GM20431 (cell line): ENCODE data around the gene CDC42SE2.
"Not testable (repeated sequence)": the region's sequence is repeated elsewhere in the genome, so short reads cannot be mapped to it uniquely, and the experiment has no call there.

Experiments
- in situ Hi-C: fragments of 300-500 bp; cut with MseI, MboI; formaldehyde crosslinking; loops from one replicate; pipeline ENCODE4 v1.15.0; 2020; ENCODE audit warnings: low sequenced_read_pairs; ENCODE audit not compliant: unreplicated experiment

The CDC42SE2 gene

GRCh38 chr5:131382407-131383395 lies 118.8 kb downstream of the CDC42SE2 start:
- in situ Hi-C loops: no loop called here

GRCh38 chr5:131384173-131384572 lies 120.3 kb downstream of the CDC42SE2 start:
- in situ Hi-C loops: no loop called here

GRCh38 chr5:131384616-131385214 lies 120.9 kb downstream of the CDC42SE2 start:
- in situ Hi-C loops: no loop called here

GRCh38 chr5:131386124-131386523 lies 122.3 kb downstream of the CDC42SE2 start:
- in situ Hi-C loops: no loop called here

GRCh38 chr5:131386779-131387178 lies 122.9 kb downstream of the CDC42SE2 start:
- in situ Hi-C loops: no loop called here

GRCh38 chr5:131387255-131387654 lies 123.4 kb downstream of the CDC42SE2 start:
- in situ Hi-C loops: no loop called here

- in situ Hi-C loops: no loop called here
Observed at GRCh38 chr5:131389096-131389868, 125.4 kb downstream of the CDC42SE2 start.

- in situ Hi-C loops: no loop called here
Observed at GRCh38 chr5:131389869-131390265, 126.0 kb downstream of the CDC42SE2 start.

- in situ Hi-C loops: no loop called here
Observed at GRCh38 chr5:131392466-131393095, 128.7 kb downstream of the CDC42SE2 start.

- in situ Hi-C loops: no loop called here
Observed at GRCh38 chr5:131393498-131393968, 129.7 kb downstream of the CDC42SE2 start.

- in situ Hi-C loops: no loop called here
Observed at GRCh38 chr5:131394128-131394527, 130.3 kb downstream of the CDC42SE2 start.

GRCh38 chr5:131396015-131396414 lies 132.2 kb downstream of the CDC42SE2 start:
- in situ Hi-C loops: no loop called here

GRCh38 chr5:131396630-131397273 lies 132.9 kb downstream of the CDC42SE2 start:
- in situ Hi-C loops: no loop called here

- in situ Hi-C loops: not testable (repeated sequence)
Observed at GRCh38 chr5:131399007-131399406, 135.2 kb downstream of the CDC42SE2 start.

GRCh38 chr5:131400585-131400984 lies 136.7 kb downstream of the CDC42SE2 start:
- in situ Hi-C loops: loop anchor here (25.0 kb wide), 2 partner anchors 238 to 538 kb away; partner anchors contain the start of genes HINT1 and LYRM7

GRCh38 chr5:131405674-131406073 lies 141.8 kb downstream of the CDC42SE2 start:
- in situ Hi-C loops: loop anchor here (25.0 kb wide), 2 partner anchors 243 to 543 kb away; partner anchors contain the start of genes HINT1 and LYRM7

- in situ Hi-C loops: loop anchor here (25.0 kb wide), 2 partner anchors 244 to 544 kb away; partner anchors contain the start of genes HINT1 and LYRM7
Observed at GRCh38 chr5:131406076-131406475, 142.2 kb downstream of the CDC42SE2 start.

- in situ Hi-C loops: loop anchor here (25.0 kb wide), 2 partner anchors 245 to 545 kb away; partner anchors contain the start of genes HINT1 and LYRM7
Observed at GRCh38 chr5:131406975-131407638, 143.3 kb downstream of the CDC42SE2 start.
